Calu3 (cell line): ENCODE results near the gene SMC4. TPM values are rescaled to one million over a fixed set of nuclear protein-coding genes. Genes with fewer than 3 reads are reported as not detected.

Experiments
- BruUV-seq: library from RNA; stranded (reverse); fragments of 400-500 nt; replicated peaks from 2 replicates; lab custom pipeline; 2021; lab: Mats Ljungman, UMichigan
- CTCF ChIA-PET: fragments of 300-600 bp; sonication (Branson Sonifier 250); formaldehyde crosslinking; loops from one replicate; lab custom pipeline; 2022; ENCODE audit warnings: antibody characterized with exemption; lab: Charles Lee
- DNase-seq: peaks from one replicate; pipeline ENCODE4 v3.0.0; 2022
- H3K27ac Mint-ChIP-seq: one replicate; pipeline ENCODE4 v1.8.0; 2022; ENCODE audit warnings: mixed read lengths; ENCODE audit not compliant: unreplicated experiment
- H3K27me3 Mint-ChIP-seq: one replicate; pipeline ENCODE4 v1.8.0; 2022; ENCODE audit warnings: mixed read lengths; ENCODE audit not compliant: unreplicated experiment
- H3K36me3 Mint-ChIP-seq: one replicate; pipeline ENCODE4 v1.8.0; 2022; ENCODE audit warnings: mild to moderate bottlenecking, moderate library complexity, mixed read lengths; ENCODE audit not compliant: insufficient read depth, unreplicated experiment
- H3K4me1 Mint-ChIP-seq: one replicate; pipeline ENCODE4 v1.8.0; 2022; ENCODE audit warnings: mild to moderate bottlenecking, low read depth, mixed read lengths; ENCODE audit not compliant: unreplicated experiment
- H3K4me3 Mint-ChIP-seq: one replicate; pipeline ENCODE4 v1.8.0; 2022; ENCODE audit warnings: mild to moderate bottlenecking, low read depth, moderate library complexity, mixed read lengths; ENCODE audit not compliant: unreplicated experiment
- H3K9me3 Mint-ChIP-seq: one replicate; pipeline ENCODE4 v1.8.0; 2022; ENCODE audit warnings: low read depth, mixed read lengths; ENCODE audit not compliant: unreplicated experiment
- CTCF ChIP-seq: fragments of 200-600 bp; IDR thresholded peaks from one replicate; pipeline ENCODE4 v1.8.0; 2022; ENCODE audit warnings: antibody characterized with exemption; ENCODE audit not compliant: unreplicated experiment
- intact Hi-C: fragments of 100-400 bp; cut with micrococcal nuclease; formaldehyde crosslinking; loops from one replicate; pipeline ENCODE4 v1.10.0; 2022; ENCODE audit not compliant: unreplicated experiment
- total RNA-seq: library from RNA; stranded (reverse); gene quantifications from 2 replicates; pipeline ENCODE4 v1.2.3, GENCODE V29; 2022

Gene SMC4
- total RNA-seq, 1 experiment from 2014 or later = 256 TPM

DNA sequence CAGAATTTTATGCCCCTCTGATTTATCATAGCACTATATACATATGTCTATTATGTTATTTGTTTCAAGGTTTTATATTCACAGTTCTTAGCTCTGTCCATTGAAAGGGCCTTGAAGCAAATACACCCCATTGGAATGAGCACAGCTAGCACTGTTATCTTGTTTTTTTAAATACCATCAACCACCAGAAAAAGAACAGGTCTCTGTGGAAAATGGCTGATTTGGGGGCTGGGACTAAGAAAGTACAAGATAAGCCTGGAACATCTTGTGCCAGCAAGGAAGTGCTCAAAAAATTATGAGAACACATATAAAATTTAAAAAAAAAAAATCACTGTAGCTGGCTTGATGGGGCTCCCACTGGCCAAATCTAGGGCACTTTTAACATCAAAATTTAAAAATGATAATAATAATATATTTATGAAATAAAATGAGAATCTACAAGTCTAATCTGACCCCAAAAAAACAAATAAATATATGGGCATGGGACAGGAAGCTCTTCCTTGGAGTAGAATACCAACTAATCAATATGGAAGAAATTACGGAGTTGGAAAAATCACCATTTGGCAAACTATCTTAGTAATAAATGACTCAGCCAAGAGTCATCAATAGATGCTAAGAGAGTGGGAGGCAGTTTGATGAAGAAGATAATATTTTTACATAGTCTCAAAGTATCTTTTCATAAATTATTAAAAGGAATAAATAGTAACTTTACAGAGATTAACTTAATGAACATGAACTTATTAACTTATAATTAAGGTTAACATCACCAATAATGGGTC is 20.9 kb upstream of the SMC4 start:
- no TSS peak for BruUV-seq
- CTCF ChIA-PET = interaction anchor here (0.6 to 0.7 kb wide), 2 partner anchors 64 to 1734 kb away, joined by 3 read pairs; partner anchors contain the start of gene GFM1
- no peak overlapping the region for H3K27ac Mint-ChIP-seq
- no peak overlapping the region for H3K4me3 Mint-ChIP-seq
- H3K4me1 Mint-ChIP-seq = peaks cover 34% of the 10 kb centered on the region
- intact Hi-C loops = no loop called here
- H3K36me3 Mint-ChIP-seq = no peaks in the 10 kb centered on the region
- DNase-seq = no peak
- no peaks in the 10 kb centered on the region for H3K9me3 Mint-ChIP-seq
- H3K27me3 Mint-ChIP-seq = no peaks in the 10 kb centered on the region
- no peak for TF ChIP-seq CTCF

- CTCF ChIA-PET = no interaction called here
- Mint-ChIP-seq H3K36me3 (no peaks in the 10 kb centered on the region), H3K27ac (no peak overlapping the region), H3K4me3 (no peak overlapping the region), H3K4me1 (peaks cover 27% of the 10 kb centered on the region), H3K9me3 (no peaks in the 10 kb centered on the region), H3K27me3 (no peaks in the 10 kb centered on the region)
- BruUV-seq = no TSS peak
- intact Hi-C loops = no loop called here
- no peak for DNase-seq
- TF ChIP-seq CTCF = no peak
Measured at GRCh38 chr3:160379628-160380214, 19.7 kb upstream of the SMC4 start.

GRCh38 chr3:160381470-160381869 is 18.0 kb upstream of the SMC4 start:
- Mint-ChIP-seq H3K27me3 (no peaks in the 10 kb centered on the region), H3K4me3 (no peak overlapping the region), H3K27ac (no peak overlapping the region), H3K36me3 (no peaks in the 10 kb centered on the region), H3K4me1 (peaks cover 36% of the 10 kb centered on the region), H3K9me3 (no peaks in the 10 kb centered on the region)
- no peak for DNase-seq
- BruUV-seq = no TSS peak
- TF ChIP-seq CTCF = no peak
- intact Hi-C loops = no loop called here
- CTCF ChIA-PET = no interaction called here

- no peak overlapping the region for H3K4me3 Mint-ChIP-seq
- CTCF ChIA-PET = no interaction called here
- H3K36me3 Mint-ChIP-seq = no peaks in the 10 kb centered on the region
- no peaks in the 10 kb centered on the region for H3K9me3 Mint-ChIP-seq
- intact Hi-C loops = no loop called here
- H3K27ac Mint-ChIP-seq = no peak overlapping the region
- H3K4me1 Mint-ChIP-seq = peaks cover 33% of the 10 kb centered on the region
- TF ChIP-seq CTCF = no peak
- DNase-seq = no peak
- H3K27me3 Mint-ChIP-seq = no peaks in the 10 kb centered on the region
- no TSS peak for BruUV-seq
Measured at GRCh38 chr3:160384639-160385318, 14.7 kb upstream of the SMC4 start.
